Measurements from ENCODE around the gene TMEM120B.
"Not testable (repeated sequence)": the region's sequence is repeated elsewhere in the genome, so short reads cannot be mapped to it uniquely, and the experiment has no call there.

TMEM120B gene

DNA sequence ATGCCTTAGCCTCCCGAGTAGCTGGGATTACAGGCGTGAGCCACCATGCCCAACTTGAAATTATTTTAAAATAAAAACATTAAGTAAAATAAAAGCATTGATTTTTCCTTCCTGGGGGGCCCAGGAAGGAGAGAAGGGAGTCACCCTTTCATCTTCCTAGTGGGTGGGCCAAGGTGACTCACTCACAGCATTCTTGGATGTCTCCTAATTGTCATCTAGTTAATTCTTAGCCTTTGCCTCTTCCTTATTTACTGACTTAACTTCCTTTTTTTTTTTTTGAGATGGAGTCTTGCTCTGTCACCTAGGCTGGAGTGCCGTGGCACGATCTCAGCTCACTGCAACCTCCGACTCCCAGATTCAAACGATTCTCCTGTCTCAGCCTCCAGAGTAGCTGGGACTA lies 29.2 kb downstream of the TMEM120B start:
- no peak overlapping the region for H3K4me3 ChIP-seq (ENCODE audit: low read depth, low read length)
- TF ChIP-seq, protein P1, sequence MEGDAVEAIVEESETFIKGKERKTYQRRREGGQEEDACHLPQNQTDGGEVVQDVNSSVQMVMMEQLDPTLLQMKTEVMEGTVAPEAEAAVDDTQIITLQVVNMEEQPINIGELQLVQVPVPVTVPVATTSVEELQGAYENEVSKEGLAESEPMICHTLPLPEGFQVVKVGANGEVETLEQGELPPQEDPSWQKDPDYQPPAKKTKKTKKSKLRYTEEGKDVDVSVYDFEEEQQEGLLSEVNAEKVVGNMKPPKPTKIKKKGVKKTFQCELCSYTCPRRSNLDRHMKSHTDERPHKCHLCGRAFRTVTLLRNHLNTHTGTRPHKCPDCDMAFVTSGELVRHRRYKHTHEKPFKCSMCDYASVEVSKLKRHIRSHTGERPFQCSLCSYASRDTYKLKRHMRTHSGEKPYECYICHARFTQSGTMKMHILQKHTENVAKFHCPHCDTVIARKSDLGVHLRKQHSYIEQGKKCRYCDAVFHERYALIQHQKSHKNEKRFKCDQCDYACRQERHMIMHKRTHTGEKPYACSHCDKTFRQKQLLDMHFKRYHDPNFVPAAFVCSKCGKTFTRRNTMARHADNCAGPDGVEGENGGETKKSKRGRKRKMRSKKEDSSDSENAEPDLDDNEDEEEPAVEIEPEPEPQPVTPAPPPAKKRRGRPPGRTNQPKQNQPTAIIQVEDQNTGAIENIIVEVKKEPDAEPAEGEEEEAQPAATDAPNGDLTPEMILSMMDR (IDR thresholded peaks at IDR 0.05; ENCODE audit: low read depth, low read length, missing control alignments) = no peak
- in situ Hi-C loops (cut with HindIII; ENCODE audit: low sequenced_read_pairs) = no loop called here
- no peak for DNase-seq (ENCODE audit: low read depth)

DNA sequence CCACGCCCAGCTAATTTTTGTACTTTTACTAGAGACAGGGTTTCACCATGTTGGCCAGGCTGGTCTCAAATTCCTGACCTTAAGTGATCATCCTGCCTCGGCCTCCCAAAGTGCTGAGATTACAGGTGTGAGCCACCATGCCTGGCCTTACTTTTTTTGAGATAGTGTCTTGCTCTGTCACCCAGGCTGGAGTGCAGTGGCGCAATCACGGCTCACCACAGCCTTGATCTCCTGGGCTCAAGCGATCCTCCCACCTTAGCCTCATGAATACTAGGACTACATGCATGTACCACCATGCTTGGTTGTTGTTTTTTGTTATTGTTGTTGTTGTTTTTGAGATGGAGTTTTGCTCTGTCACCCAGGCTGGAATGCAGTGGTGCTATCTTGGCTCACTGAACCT lies 33.0 kb downstream of the TMEM120B start:
- H3K4me3 ChIP-seq (ENCODE audit: low read depth, low read length); in situ Hi-C loops (cut with HindIII; ENCODE audit: low sequenced_read_pairs); DNase-seq (ENCODE audit: low read depth): not testable (repeated sequence)

DNA sequence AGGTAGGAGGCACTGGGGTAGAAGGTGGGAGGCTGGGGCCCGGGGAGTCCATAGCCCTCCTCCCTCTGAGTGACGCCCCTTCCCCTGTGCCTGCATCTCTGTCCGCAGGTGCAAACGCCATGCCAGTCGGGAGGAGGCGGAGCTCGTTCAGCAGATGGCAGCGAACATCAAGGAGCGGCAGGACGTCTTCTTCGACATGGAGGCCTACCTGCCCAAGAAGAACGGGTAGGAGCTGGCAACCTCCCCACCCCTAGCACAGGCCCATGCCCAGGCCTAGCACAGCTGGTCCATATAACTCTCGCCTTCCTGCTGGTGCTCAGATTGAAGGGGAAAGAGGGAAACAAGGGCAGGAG lies 35.6 kb downstream of the TMEM120B start:
- TF ChIP-seq, protein P1 (IDR thresholded peaks at IDR 0.05; ENCODE audit: low read depth, low read length, missing control alignments) = no peak
- H3K4me3 ChIP-seq (ENCODE audit: low read depth, low read length) = no peak overlapping the region
- no peak for DNase-seq (ENCODE audit: low read depth)
- in situ Hi-C loops (cut with HindIII; ENCODE audit: low sequenced_read_pairs) = no loop called here

DNA sequence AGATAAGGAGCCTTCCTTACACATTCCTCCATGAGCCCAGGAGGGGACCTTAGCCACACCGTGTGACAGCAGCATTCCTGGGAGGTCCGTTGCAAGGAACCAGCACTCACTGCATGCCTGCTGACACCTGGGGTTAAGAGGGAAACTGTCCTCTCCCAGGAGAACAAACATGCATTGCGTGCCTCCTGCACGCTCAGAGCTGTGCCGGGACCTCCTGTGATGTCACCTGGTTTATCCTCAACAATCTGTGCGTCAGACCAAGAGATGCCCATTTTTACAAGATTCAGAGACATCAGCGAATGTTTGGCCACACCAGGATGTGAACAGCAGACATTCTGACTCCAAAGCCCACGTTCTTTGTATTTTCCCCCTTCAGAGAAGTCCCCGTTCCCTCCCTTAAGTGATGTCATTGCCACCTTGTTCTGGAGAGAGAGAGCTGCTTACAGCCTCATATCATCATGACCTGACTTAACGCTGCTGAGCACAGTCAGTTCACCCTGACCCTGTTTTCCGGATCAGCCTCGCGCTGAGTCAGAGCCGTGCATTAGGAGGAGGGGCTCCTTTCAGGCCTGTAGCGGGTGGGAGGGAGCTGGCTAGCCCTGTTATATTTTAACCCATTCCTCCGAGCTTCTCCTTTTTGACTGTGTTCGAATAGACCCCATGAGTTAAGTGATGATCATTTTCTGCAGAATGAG lies 36.2 kb downstream of the TMEM120B start:
- TF ChIP-seq, protein P1 (IDR thresholded peaks at IDR 0.05; ENCODE audit: low read depth, low read length, missing control alignments) = no peak
- DNase-seq (ENCODE audit: low read depth) = no peak
- in situ Hi-C loops (cut with HindIII; ENCODE audit: low sequenced_read_pairs) = no loop called here

DNA sequence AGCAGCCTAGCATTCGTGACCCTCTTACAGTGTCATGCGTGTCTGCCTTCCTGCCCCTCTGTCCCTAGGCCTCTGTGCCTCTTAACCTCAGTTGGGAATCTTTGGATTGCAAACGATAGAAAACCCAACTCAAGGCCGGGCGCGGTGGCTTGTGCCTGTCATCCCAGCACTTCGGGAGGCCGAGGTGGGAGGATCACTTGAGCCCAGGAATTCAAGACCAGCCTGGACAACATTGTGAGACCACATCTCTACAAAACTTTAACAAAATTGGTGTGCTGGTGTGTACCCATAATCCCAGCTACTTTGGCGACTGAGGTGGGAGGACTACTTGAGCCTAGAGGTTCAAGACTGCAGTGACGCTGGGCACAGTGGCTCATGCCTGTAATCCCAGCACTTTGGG lies 36.7 kb downstream of the TMEM120B start:
- H3K4me3 ChIP-seq (ENCODE audit: low read depth, low read length) = no peak overlapping the region
- in situ Hi-C loops (cut with HindIII; ENCODE audit: low sequenced_read_pairs) = no loop called here
- TF ChIP-seq, protein P1 (IDR thresholded peaks at IDR 0.05; ENCODE audit: low read depth, low read length, missing control alignments) = no peak
- no peak for DNase-seq (ENCODE audit: low read depth)

More for the DNA sequence above, 36.2 kb downstream of the TMEM120B start:
- no peak overlapping the region for H3K4me3 ChIP-seq (ENCODE audit: low read depth, low read length)

DNA sequence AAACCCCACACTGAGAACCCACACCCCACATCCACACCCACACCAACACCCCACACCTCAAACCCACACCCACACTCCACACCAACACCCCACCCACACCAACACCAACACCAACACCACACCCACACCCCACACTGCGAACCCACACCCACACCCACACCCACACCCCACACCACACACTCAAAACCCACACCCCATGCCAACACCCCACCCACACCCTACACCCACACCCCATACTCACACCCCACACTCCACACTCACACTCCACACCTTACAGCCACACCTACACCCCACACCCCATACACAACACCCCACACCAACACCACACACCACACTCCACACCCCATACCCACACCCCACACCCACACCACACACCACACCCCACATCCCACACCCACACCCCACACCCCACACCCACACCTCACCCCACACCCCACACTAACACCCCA lies 38.0 kb downstream of the TMEM120B start:
- in situ Hi-C loops (cut with HindIII; ENCODE audit: low sequenced_read_pairs) = no loop called here
- TF ChIP-seq, protein P1 (IDR thresholded peaks at IDR 0.05; ENCODE audit: low read depth, low read length, missing control alignments) = no peak
- H3K4me3 ChIP-seq (ENCODE audit: low read depth, low read length) = no peak overlapping the region
- DNase-seq (ENCODE audit: low read depth) = no peak

DNA sequence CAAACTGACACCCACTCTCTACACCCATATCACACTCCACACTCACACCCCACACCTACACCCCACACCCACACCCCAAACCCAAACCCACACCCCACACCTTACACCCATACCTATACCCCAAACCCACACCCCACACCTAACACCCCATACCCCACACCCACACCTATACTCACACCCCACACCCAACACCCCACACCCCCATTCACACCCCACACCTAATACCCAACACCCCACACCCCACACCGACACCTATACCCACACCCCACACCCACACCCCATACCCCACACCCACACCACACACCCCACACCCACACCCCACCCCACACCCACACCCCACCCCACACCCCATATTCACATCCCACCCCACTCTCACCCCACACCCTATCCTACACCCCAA lies 38.5 kb downstream of the TMEM120B start:
- in situ Hi-C loops (cut with HindIII; ENCODE audit: low sequenced_read_pairs) = no loop called here
- DNase-seq (ENCODE audit: low read depth) = no peak
- H3K4me3 ChIP-seq (ENCODE audit: low read depth, low read length) = no peak overlapping the region
- TF ChIP-seq, protein P1 (IDR thresholded peaks at IDR 0.05; ENCODE audit: low read depth, low read length, missing control alignments) = no peak

All from astrocyte of the cerebellum (primary cell).